Astrocyte of the hippocampus (primary cell): ENCODE data around the gene RAB33B.
A peak's percentile ranks its signal among the peaks of the same experiment; 100 is the strongest.
"Not testable (repeated sequence)": the region's sequence is repeated elsewhere in the genome, so short reads cannot be mapped to it uniquely, and the experiment has no call there.

ENCODE experiments used
- DNase-seq: peaks from one replicate; pipeline ENCODE4 v3.0.0; 2011; ENCODE audit warnings: low read depth, low spot score

The RAB33B gene

DNA sequence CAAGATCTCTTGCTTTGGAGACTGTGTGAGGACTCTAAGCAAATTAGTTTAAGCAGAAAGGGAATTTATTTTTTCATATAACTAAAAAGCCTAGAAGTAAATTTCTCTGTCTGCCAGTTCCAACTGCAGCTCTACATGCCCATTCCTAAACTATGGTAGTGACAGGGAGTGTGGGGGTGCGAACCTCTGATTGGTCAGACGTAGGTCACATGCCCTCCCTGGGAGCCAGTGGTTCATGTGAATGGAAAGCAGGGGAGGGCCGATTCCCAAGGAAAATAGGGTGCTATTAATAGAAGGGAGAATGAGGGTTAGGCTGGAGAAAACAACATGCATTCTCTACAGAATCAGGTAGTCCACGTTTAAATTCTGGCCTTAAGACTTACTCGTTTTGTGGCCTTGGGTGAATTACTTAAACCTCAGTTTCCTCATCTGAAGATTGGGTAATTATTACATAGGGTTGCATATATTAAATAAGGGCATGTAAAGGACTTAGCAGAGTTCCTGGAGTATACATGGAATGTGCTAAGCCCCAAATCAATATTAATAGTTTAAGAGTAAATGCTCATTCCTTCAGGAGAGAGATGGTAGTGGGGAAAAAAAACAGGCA lies 7.2 kb downstream of the RAB33B start:
- no peak for DNase-seq

DNA sequence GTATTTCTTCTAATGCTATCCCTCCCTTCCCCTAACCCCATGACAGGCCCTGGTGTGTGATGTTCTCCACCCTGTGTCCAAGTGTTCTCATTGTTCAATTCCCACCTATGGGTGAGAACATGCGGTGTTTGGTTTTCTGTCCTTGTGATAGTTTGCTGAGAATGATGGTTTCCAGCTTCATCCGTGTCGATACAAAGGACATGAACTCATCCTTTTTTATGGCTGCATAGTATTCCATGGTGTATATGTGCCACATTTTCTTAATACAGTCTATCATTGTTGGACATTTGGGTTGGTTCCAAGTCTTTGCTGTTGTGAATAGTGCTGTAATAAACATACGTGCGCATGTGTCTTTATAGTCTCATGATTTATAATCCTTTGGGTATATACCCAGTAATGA lies 10.6 kb downstream of the RAB33B start:
- not testable (repeated sequence) for DNase-seq

DNA sequence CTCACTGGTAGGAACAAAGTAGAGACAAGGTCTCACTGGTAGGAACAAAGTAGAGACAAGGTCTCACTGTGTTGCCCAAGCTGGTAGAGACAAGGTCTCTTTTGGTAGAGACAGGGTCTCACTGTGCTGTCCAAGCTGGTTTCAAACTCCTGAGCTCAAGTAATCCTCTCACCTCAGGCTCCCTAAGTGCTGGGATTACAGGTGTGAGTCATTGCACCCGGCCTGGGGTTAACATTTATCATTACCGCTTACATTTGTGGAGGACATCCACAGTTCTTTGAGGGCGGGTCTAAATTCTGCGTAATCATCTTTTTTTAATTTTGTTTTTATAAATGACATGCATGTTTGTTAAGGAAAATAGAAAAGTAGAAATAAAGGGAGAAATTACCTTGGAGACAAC lies 12.0 kb downstream of the RAB33B start:
- DNase-seq, result no peak

DNA sequence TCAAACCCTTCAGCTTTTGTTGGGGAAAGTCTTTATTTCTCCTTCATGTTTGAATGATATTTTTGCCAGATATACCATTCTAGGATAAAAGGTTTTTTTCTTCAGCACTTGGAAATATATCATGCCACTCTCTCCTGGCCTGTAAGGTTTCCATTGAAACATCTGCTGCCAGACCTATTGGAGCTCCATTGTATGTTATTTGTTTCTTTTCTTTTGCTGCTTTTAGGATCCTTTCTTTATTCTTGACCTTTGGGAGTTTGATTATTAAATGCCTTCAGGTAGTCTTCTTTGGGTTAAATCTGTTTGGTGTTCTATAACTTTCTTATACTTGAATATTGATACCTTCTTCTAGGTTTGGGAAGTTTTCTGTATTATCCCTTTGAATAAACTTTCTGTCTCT lies 14.8 kb downstream of the RAB33B start:
- DNase-seq, result not testable (repeated sequence)

DNA sequence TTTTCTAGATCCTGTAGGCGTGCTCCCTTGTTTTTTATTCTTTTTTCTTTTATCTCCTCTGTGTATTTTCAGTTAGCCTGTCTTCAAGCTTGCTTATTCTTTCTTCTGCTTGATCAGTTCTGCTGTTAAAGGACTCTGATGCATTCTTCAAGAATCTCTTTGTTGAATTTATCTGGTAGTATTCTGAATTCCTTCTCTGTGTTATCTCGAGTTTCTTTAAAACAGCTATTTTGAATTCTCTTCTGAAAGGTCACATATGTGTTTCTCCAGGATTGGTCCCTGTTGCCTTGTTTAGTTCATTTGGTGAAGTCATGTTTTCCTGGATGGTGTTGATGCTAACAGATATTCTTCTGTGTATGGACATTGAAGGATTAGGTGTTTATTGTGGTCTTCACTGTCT lies 15.3 kb downstream of the RAB33B start:
- DNase-seq, result no peak

DNA sequence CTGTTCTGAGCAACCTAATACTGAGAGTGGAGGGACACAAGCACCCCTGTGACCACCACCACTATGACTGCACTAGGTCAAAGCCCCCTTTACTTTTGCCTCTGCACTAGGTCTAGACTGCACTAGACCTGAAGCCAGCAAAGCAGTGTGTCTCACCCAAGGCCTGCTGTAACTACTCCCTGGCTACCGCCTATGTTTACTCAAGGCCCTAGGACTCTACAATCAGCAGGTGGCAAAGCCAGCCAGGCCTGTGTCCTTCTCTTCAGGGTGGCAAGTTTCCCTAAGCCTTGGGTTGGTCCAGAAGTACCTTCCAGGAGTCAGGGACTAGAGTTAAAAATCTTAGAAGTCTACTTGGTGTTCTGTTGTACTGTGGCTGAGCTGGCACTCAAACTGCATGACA lies 15.9 kb downstream of the RAB33B start:
- DNase-seq, result no peak

DNA sequence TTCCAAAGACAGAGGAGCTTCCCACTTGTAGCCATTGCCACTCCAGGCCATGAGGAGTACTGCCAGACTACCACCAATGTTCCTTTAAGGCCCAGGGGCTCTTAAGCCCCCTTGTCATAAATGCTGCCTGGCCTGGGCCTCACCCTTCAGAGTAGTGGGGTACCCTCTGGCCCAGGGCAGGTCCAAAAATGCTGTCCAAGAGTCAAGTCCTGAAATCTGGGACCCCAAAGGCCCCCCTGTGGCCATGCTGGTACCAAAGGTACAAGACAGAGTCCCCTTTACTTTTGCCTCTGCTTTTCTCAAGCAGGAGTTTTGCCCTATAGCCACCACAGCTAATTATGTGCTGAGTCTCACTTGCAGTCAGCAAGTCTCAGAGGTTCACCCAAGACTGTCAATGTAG lies 16.4 kb downstream of the RAB33B start:
- no peak for DNase-seq

DNA sequence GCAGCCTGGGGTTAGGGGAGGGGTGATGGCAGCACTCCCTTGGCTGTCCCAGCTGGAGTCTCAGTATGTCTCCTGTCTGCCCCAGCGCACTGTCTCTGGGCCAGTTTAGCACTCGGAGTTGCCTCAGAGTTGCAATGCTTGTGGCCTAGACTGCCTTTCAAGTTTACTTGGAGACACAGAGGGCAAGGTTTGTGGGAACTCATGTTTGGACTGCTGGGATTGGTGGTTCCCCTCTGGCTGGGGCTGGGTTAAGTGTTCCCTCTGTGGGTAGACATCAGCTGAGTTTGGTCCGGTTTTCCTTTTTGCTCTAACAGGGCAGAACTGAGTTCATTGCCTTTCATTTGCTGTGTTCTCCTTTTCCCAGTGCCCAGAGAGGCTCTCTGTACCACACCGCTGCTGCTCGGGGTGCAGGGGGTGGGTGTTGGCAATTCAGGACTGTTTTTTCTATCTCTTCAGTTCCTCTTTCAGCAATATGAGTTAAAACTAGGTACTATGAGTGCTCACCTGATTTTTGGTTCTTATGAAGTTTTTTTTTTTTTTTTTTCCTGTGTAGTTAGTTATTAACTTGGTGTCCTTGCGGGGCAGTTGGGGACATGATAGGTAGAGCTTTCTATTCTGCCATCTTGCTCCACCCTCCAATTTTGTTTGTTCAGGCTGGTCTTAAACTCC lies 17.2 kb downstream of the RAB33B start:
- no peak for DNase-seq

GRCh38 chr4:139472852-139473251 lies 18.9 kb downstream of the RAB33B start:
- no peak for DNase-seq

- no peak for DNase-seq
Measured at GRCh38 chr4:139476363-139476762, 22.4 kb downstream of the RAB33B start.

GRCh38 chr4:139481465-139481864 lies 27.5 kb downstream of the RAB33B start:
- DNase-seq, result no peak

GRCh38 chr4:139483000-139483399 lies 29.1 kb downstream of the RAB33B start:
- DNase-seq, result no peak

DNA sequence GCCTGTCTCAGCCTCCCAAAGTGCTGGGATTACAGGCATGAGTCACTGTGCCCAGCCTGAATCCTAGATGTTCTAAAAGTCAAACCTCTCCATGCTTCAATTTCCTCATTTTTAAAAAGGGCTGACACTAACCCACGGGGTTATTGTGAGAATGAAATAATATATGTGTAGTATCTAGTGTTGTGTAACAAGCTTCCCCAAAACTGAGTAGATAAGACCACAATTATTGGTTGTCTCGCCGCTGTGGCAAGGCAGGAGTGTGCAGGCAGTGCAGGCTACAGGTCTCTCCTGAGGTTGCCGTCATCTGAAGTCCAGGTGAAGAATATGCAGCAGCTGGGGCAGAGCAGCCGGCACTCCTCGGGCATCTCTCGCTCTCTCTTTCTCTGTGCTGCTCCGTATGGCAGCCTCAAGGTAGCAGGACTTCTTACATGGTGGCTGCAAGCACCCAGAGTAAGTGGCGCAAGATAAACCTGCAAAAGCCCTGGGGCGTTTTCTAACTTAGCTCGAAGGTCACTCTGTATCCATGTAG lies 30.9 kb downstream of the RAB33B start:
- no peak for DNase-seq

DNA sequence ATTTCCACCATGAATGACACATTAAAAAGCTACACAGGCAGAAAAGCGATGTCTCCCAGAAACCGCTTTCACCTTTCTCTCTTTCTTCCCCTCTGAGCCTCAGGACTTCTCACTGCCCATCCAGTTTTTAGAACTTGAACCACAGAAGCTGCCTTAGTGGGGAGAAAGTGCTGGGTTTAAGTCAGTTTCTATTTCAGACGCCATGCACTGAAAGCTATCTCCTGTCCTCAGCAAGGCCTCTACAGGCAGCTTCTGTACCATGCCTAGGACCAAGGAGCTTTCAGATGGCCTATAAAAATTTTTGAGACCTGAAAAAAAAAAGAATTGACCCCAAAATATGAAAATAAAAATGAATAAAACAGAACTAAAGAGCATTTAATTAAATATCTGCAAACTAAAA lies 34.5 kb downstream of the RAB33B start:
- no peak for DNase-seq

DNA sequence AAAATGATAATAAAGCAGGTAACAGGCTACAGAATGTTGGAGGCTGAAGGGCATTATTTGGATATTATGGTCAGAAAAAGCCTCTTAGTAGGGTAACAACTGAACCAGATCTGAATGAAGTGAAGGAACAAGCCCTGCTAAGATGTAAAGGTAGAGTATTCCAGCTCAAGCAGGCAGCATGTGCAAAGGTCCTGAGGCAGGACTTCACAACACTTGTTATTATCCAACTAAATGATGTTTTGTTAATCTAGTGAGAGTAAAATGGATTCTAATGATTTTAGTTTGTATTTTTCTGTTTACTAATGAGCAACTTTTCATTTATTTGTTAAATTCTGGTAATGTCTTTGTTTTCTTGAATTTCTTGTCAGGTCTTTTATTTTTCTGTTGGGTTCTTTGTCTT lies 35.7 kb downstream of the RAB33B start:
- DNase-seq, result no peak

GRCh38 chr4:139492429-139492828 lies 38.5 kb downstream of the RAB33B start:
- no peak for DNase-seq

DNA sequence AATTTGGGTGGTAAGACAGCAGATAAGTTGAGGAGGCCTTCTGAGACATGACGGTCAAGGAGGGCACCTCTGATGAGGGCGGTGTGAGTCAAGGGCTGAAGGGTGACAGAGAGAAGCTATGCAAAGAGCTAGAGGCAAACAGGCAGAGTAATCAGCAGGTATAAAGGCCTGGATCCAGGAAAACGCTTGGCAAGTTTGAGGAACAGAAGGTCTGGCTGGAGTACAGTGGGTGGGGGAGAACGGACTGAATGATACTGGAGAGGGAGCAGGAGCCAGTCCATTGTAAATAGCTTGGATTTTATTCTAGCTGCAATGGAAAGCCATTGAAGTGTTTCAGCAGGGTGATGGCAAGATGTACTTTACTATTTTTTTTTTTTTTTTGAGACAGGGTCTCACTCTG lies 39.3 kb downstream of the RAB33B start:
- no peak for DNase-seq

GRCh38 chr4:139499186-139499585 lies 45.3 kb downstream of the RAB33B start:
- no peak for DNase-seq

GRCh38 chr4:139501117-139501516 lies 47.2 kb downstream of the RAB33B start:
- peak; percentile 32 for DNase-seq

- no peak for DNase-seq
Measured at GRCh38 chr4:139501527-139501926, 47.6 kb downstream of the RAB33B start.

DNA sequence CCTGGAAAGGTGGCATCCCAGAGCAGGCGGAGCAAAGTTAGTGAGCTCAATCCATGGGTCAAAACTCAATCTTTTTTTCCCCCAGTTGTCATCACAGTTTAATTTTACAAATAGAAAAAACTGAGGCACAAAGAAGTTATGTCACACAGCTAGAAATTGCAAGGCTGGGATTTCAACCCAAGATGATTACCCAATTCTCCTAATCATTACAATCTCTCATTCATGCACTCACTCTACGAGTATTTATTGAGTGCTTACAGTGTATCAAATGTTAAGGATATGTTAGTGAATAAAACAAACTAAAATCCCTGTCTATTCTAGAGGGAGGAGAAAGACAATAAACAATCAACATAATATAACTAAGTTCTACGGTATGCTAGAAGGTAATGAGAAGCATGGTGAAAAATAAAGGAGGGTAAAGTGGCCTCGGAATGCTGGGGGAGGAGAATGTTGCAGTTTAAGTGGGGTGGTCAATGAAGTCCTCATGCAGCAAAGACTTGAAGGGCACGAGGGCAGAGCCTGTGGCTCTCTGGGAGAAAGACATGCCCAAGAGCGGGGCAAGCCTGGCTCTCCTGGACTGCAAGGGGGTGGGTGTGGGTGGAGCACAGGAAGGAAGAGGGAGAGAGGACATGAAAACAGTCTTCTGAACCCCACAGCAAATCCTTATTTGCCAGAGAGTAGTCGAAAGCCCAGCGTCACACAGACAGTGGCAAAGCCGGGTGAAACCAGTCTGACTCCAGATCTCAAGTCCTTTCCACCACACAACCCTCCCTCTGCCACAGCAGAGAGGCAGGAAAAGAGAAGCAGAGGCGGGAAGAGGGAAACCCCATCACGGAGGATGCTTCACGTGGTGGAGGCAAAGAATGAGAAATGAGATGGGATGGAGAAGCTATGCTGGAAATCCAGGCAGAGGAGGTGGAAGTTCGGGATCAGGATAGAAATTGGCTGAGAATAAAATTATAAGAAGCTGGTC lies 48.3 kb downstream of the RAB33B start:
- no peak for DNase-seq

DNA sequence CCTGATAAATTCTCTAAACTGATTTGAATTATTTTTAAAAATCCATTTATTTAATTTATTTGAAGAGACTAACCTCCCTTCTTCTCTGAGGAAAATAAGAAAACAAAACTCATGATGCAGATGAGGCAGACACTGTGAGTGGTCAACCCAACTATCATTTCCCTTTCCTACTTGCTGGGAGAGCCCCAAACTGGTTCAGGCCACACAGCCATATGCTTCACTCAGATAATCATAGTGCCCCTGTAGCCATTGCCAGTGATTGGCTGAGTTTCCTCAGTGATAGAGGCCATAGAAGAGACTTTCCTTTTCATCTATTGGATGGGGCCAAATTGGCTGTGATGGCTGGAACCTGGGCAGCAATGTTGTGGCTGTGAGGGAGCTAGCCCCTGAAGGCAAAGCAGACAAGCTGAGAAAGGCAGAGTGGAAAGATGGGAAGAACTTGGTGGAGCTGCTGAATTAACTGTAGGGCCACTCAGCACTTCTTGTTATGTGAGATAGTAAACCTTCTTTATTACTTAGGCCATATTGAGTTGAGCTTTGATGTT lies 49.8 kb downstream of the RAB33B start:
- DNase-seq, result no peak
